NCI-H345 (cell line): ENCODE data around the gene OR2A12.
"Not testable (repeated sequence)": the region's sequence is repeated elsewhere in the genome, so short reads cannot be mapped to it uniquely, and the experiment has no call there.

Experiments
- DNase-seq: peaks from one replicate; lab custom pipeline; 2025; lab: John Stamatoyannopoulos, UW

The OR2A12 gene, protein sequence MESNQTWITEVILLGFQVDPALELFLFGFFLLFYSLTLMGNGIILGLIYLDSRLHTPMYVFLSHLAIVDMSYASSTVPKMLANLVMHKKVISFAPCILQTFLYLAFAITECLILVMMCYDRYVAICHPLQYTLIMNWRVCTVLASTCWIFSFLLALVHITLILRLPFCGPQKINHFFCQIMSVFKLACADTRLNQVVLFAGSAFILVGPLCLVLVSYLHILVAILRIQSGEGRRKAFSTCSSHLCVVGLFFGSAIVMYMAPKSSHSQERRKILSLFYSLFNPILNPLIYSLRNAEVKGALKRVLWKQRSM

DNA sequence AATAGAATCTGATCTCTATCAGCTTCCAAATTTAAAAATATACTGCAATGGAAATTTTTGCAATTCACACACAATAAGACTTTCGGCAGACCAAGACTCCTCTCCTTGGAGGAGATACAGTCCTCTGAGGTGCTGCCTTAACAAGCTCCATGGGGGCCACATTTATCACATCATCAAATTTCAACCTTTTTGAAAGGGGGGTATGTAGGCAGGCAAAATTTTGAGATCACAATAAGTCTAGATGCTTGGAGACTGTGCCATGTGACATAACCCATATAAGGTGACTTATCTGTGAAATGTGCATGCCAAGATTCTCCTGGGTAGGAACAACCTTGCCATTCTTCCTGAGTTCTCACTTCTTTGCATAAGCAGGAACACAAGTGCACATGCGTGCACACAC is at the start of gene OR2A12:
OR2A12 (plus strand) TSS at position 301 of the 400 bp plus-strand sequence. CDS start 8,830 bp downstream, outside the sequence.
- no peak for DNase-seq

DNA sequence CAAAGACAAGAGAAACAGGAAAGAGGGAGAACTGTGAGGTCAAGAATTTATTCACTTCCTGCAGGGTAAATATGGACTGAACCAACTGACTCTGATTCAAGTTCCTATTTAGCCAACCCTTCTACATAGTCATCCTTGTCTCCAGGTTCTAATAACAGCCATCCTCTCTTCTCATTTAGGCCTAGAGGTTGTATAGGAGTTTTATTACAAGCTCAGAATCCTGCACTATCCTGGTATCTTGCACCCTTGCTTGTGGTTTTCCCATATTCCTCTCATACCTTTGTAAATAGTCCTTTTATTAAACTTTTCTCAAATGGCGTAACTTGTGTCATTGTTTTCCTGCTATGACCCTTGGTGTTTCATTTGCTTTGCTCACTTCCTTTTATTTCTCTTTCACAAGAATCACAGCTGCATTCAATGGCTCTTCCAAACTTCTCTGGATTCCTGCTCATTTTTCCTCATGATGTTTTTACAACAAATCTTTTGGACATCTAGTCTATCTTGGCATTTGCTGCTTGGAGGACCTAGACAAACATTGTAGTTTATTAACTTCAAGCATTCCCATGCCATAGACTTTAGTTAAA is 49.7 kb upstream of the OR2A12 start:
- no peak for DNase-seq

DNA sequence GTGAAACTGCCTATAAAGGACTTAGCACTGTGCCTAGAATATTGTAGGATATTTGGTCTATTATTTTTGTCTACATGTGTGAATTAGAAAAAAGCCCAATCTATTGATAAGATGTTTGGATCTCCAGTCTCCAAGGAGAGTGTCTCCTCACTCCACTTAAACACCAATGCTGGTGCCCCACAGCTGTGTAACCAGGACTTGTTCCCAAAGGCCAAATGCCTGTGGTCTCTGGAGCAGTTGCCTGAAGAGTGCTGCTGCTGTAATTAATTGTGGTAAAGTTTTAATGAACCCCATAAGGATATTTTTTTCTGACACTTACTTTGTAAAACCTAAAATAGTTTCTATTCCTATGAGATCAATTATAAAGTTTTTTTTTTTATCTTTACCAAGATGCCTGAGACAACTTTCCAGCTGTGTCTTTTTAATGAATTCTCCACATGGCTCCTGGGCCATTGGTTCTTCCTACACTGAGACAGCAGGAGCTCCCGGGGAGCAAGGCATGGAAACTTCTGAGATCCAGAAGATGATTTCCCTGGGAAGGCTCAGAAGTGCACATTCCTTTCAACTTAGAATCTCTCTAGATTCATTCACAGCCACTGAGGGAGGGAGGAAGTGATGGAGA is 48.6 kb upstream of the OR2A12 start:
- DNase-seq: no peak

DNA sequence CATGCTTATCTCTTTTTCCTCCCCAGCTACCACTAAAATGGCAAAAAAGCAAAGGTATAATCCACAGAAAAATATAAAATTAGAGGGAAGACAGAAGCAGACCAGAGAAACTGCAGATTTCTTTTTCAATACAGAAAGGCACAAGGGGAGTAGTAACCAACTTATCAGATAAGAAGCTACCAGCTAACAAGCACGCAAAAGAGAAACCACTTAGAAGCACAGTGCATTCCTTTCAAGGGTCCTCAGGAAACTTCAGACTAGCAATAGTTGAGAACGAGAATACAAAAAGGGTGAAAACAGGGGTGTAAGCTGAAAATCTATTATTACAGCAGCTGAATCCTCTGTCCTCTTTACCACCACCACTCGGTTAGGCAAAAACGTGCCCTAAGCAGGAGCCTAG is 47.2 kb upstream of the OR2A12 start:
- DNase-seq: no peak

DNA sequence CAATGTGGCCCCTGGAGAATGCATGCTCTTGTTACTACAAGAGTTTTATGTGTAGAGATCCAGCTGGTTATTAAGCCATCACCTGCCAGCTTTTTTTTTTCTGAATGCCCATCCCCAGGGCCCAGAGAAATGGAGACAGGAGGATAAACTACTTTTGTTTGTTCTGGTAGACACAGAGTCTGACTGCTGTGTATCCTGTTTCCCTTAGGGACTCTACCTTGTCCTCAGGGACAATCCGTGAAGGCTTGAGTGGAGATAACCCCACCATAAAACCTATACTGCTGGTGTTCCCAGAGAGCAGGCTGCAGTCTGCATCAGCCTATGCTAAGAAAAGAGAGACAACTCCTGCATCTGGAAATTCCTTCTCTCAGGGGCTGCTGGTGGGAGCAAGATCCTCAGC is 37.4 kb upstream of the OR2A12 start, which contains the start of gene OR2A5:
OR2A5 (plus strand) TSS at position 301 of the 400 bp plus-strand sequence. CDS start 1,454 bp downstream, outside the sequence.
- DNase-seq: peak; percentile 85

DNA sequence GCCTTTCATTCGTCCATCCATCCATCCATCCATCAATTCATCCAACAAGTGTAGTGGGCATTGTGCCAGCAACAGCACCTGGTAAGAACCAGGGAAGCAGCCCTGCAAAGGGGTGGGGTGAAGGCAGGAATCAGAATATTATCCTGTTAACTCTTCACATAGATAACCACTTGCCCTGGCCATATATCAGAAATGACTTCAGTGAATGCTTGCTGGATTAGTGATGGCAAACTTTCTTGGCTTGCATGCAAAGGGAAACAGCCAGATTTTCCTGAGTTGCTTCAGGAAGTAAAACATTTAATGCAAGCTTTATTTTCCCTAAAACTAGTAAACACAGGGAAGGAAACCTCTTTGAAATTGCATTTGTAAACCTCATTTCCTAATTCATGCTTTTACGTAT is 36.6 kb upstream of the OR2A12 start:
- DNase-seq: peak; percentile 84

DNA sequence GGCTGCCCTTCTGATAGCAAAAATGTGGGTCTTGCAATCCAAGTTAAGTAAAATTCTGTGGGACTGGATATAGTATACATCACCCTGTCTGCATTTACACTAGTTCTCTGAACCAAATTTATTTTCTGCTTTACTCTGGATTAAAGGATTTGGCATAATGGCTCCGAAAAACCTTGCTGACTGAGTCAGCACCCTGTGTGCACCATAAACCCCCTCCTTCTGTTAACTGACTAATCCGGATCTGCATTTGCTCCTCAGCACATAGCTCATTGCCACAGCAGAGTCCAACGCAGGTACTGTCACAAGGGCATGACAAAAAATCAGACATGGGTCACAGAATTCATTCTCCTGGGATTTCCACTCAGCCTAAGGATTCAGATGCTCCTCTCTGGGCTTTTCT is 36.0 kb upstream of the OR2A12 start:
- DNase-seq: peak; percentile 37

DNA sequence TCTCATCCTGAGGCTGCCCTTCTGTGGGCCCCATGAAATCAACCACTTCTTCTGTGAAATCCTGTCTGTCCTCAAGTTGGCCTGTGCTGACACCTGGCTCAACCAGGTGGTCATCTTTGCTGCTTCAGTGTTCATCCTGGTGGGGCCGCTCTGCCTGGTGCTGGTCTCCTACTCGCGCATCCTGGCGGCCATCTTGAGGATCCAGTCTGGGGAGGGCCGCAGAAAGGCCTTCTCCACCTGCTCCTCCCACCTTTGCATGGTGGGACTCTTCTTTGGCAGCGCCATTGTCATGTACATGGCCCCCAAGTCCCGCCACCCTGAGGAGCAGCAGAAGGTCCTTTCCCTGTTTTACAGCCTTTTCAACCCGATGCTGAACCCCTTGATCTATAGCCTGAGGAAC is 35.2 kb upstream of the OR2A12 start:
- not testable (repeated sequence) for DNase-seq

DNA sequence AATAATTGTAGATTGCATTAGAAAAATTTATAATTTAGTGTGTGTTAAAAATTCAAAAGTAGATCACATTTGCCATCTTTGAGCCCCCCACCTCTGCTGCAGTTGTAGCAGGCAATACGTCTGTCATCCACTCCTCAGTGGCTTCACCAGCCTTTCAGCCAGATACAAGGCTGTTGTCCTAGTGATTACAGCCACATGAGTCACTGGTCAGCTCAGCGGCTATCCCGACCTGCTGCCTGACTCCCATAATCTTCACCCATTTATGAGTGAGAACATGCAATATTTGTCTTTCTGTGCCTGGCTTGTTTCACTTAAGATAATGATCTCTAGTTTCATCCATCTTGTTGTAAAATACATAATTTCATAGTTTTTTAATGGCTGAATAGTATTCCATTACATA is 28.1 kb upstream of the OR2A12 start:
- DNase-seq: no peak

DNA sequence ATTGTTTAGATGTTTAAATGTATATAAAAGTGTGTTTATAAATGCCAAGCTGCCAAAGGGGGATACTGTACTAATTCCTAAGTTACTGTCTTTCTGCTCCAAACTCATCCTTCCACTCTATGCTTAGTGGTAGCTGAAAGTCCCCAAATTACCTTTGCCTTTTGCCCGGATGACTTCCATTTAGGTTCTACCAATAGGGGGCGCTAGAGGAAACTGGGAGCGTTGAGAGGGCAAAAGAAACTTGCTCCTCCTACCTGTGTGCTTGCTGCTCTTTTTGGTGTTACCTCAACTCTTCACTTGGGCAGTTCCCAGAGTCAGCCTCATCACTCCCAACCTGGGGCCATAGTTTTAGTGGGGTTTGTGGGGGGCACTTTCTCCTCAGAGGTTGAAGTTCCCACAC is 22.4 kb upstream of the OR2A12 start:
- DNase-seq: no peak

DNA sequence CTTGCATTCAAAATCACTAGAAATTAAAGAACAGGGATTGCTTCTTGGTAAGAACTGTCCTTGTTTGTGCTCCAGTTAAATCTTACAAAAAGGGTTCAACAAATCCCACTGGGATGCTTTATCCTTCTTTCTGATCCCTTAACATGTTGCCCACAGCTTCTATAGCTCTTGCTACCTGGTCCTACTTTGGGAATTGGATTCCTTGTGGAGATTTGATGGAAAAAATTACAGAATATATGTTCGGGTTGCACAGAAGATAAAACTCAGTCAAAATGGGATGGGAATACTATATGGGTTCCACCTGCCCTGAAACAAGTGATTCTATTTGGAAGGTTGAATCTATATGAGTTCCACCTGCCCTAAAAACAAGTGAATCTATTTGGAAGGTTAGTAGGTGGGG is 16.6 kb upstream of the OR2A12 start, which contains the start of gene OR2A25:
OR2A25 (plus strand) TSS at position 301 of the 400 bp plus-strand sequence. CDS start 4,409 bp downstream, outside the sequence.
- no peak for DNase-seq

DNA sequence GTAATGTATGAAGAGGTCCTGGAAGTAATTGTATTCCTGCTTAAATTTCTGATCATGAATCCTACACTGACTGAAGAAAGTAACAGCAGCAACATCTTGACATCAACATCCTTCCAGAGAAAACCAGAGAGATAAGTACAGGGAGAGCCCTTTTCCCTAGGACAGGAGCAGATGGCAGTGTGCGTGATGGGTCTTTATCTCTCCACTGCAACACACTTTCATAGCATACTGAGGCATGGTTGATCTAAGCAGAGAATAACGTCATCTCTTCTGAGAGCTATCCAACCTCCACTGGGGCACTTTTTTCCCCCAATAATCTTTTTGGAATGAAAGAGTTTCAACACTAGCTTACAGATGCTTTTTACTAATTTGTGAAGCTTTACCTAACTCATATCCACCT is 16.1 kb upstream of the OR2A12 start:
- DNase-seq: no peak

DNA sequence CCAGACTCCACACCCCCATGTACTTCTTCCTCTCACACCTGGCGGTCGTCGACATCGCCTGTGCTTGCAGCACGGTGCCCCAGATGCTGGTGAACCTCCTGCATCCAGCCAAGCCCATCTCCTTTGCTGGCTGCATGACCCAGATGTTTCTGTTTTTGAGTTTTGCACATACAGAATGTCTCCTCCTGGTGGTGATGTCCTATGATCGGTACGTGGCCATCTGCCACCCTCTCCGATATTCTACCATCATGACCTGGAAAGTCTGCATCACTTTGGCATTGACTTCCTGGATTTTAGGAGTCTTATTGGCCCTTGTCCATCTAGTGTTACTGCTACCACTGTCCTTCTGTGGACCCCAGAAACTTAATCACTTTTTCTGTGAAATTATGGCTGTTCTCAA is 11.7 kb upstream of the OR2A12 start:
- DNase-seq: no peak

DNA sequence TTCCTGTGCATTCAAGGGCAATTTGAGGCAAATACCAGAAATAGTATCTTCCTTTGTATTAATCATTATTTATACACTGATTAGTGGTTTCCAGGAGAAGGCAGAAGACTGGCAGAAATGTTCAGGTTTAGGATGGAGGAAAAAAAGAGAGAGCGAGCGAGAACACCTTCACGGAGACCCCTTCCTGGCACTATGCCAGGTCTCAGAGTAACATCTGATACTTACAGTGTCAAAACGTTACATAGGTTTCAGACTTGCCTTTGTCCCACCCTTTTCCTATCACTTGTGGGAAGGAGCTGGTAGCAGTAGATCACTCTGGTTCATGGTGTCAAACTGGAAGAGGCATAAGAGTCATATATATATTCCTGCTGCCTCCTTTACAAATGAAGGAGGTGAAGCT is 652 bp downstream of the OR2A12 start:
- no peak for DNase-seq

DNA sequence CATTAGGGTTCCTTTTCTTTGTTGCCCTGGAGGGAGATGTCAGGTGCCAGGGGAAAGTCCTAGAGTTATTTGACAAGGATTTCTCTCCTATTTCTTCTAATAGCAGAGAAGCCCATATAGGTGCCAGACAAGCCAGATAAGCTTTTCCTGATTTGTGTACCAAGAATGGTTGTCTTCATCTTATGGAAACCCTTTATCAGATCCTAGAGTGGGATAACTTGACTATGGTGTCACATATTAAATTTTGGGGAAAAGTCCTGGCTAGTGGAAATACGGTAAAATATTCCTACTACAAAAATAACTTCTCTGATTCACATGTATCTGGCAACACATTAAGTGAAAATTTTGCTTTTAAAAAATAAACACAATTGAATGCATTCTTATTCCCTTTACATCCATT is 1.2 kb downstream of the OR2A12 start:
- no peak for DNase-seq

DNA sequence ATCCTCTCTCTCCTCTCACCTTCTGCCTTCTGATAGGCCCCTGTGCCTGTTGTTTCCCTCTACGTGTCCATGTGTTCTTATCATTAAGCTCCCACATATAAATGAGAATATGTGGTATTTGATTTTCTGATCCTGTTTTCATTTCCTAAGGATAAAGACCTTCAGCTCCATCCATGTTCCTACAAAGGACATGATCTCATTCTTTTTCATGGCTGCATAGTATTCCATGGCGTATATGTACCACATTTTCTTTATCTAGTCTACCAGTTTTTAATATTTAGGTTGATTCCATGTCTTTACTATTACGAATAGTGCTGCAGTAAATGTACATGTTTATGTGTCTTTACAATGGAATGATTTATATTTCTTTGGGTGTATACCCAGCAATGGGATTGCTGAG is 4.6 kb downstream of the OR2A12 start:
- no peak for DNase-seq

DNA sequence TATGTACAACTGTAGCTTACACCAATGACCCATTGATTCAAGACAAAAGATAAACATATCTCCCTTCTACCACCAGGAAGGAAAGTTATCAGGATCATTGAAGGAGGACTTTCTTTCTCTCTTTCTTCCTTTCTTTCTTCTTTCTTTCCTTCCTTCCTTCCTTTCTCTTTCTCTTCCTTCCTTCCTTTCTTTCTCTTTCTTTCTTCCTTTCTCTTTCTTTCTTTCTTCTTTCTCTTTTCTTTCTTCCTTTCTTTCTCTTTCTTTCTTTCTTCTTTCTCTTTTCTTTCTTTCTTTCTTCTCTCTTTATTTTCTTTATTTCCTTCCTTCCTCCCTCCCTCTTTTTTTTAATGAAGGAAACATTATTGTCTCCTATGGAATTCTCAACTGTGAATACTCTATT is 12.7 kb downstream of the OR2A12 start:
- no peak for DNase-seq

DNA sequence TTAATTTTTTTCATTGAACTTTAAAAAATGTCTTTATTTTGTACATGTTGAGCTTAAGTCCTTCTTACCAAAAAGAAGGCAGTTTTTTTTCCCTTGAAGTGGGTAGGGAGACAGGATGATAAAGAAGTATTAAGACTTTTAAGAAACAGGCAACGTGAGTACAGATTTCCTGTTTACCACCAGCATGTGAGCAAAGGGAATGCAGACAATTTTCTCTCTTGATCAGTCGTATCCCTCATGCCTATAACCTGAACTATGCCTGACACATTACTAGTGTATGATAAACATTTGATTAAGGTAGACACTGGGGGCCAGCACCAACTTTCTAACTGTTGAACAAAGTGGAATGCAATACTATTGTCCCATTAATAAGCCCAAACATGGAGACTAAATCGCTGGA is 14.5 kb downstream of the OR2A12 start:
- no peak for DNase-seq

DNA sequence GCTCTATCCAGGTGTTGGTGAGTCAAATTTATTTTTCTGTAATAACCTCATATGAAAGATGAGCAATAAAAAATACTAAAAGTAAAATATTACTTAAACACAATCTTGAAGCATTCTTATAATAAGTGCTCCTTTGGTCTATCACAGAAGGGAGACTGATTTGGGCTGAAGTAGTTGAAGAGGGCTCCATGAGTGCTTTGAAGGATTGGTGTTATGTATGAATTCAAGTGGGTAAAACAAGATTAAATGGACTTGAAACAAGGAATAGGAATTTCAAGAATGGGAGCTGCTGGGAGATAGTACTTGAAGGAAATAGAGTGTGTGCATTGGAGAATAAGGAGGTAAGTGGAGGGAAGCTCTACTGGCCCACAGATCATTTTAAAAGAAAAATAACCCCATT is 16.0 kb downstream of the OR2A12 start:
- DNase-seq: no peak

DNA sequence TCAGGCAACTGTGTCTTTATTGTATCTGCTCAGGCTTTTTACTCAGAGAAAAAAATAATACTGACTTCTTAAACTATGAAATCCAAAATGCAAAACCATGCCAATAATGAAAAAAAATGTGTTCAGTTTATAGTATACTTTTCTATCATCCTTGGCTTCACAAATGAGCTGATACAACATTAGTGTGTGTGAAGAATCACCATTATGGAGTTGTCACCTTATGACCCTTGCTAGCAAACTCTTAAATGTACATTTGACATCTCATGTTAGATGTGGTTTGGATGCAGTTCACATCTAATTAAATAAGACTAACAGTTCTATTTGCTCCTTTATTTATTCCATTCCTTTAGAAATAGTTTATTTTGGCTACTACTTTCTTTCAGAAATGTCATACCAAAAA is 19.1 kb downstream of the OR2A12 start:
- no peak for DNase-seq

DNA sequence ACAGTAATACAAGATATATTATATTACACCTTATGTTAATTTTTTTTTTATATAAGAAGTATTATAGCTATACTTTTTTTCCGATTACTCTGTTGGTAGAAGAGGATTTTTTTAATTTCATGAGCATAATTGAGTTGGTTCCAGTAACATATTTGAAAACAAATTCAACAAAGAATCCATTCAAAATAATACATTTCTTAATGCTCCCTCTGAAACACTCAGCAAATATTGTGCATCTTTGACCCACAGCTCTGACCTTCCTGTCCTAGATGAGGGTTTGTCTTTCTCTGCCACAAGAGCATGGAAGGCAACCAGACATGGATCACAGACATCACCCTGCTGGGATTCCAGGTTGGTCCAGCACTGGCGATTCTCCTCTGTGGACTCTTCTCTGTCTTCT is 23.2 kb downstream of the OR2A12 start, which contains the start of gene OR2A2:
OR2A2 (plus strand) TSS at position 301 of the 400 bp plus-strand sequence; CDS start at position 301, 0 bp downstream.
- DNase-seq: no peak

DNA sequence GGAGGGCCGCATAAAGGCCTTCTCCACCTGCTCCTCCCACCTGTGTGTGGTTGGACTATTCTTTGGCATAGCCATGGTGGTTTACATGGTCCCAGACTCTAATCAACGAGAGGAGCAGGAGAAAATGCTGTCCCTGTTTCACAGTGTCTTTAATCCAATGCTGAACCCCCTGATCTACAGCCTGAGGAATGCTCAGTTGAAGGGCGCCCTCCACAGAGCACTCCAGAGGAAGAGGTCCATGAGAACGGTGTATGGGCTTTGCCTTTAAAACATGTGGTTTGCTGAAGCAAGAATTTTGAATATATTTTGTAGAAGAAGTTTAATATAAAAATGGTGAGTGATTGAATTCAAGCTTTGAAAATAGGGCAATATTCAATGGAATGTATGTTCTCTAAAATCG is 24.2 kb downstream of the OR2A12 start:
- DNase-seq: no peak

DNA sequence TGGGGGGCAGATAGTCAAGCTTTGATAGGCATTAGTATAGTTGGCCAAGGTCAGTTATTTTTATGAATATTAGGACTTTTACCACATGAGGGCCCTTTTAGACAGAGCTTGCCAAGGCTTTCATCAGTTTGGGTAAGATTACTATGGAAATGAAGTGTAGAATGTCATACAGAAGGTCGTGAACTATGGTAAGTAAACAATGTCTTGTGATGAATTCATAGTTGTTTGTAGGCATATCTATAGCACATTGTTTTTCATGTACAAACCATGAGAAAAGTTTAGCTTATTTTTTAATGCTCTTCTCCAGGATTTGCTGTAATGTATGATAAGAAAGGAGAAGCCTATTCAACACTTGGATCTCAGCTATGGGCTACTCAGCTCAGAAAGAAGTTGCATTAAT is 27.6 kb downstream of the OR2A12 start:
- DNase-seq: no peak
